Breast epithelium (tissue), 3 donors: ENCODE results near the gene HS6ST3.

Experiments
- POLR2A ChIP-seq: fragments of 450-650 bp; IDR thresholded peaks from one replicate; pipeline ENCODE4 v1.6.1; 2016; ENCODE audit warnings: antibody characterized with exemption, mild to moderate bottlenecking, moderate library complexity
- POLR2AphosphoS5 ChIP-seq, 3 donors: sonication (generic); formaldehyde crosslinking; IDR thresholded peaks; one replicate each; pipeline ENCODE4 v1.6.1; 2017; ENCODE audit warnings: antibody characterized with exemption in 3 of 3
- TF ChIP-seq, protein P1 (sequence below), 3 donors: fragments of 450-650 bp; IDR thresholded peaks; one replicate each; pipeline ENCODE4 v1.5.1; 2016 to 2017; ENCODE audit warnings: antibody characterized with exemption in 3 of 3, mild to moderate bottlenecking in 3 of 3, moderate library complexity in 3 of 3

- TF ChIP-seq, protein P1, sequence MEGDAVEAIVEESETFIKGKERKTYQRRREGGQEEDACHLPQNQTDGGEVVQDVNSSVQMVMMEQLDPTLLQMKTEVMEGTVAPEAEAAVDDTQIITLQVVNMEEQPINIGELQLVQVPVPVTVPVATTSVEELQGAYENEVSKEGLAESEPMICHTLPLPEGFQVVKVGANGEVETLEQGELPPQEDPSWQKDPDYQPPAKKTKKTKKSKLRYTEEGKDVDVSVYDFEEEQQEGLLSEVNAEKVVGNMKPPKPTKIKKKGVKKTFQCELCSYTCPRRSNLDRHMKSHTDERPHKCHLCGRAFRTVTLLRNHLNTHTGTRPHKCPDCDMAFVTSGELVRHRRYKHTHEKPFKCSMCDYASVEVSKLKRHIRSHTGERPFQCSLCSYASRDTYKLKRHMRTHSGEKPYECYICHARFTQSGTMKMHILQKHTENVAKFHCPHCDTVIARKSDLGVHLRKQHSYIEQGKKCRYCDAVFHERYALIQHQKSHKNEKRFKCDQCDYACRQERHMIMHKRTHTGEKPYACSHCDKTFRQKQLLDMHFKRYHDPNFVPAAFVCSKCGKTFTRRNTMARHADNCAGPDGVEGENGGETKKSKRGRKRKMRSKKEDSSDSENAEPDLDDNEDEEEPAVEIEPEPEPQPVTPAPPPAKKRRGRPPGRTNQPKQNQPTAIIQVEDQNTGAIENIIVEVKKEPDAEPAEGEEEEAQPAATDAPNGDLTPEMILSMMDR (IDR thresholded peaks at IDR 0.05), result no peak
- TF ChIP-seq POLR2A, result no peak
- TF ChIP-seq POLR2AphosphoS5 (IDR thresholded peaks at IDR 0.05), result no peak
Observed at GRCh38 chr13:96238861-96239260, 149.0 kb downstream of the HS6ST3 start.
